GM23338 (cell line): ENCODE results near the gene RSU1. TPM values are rescaled to one million over a fixed set of nuclear protein-coding genes. Genes with fewer than 3 reads are reported as not detected.

Experiments used
- ATAC-seq: fragments of 200-7000 bp; cut with Tn5 transposase; 3 replicates; pipeline ENCODE4 v1.9.1; 2020
- DNase-seq: peaks from one replicate; pipeline ENCODE4 v3.0.0-alpha.2; 2015; ENCODE audit warnings: low spot score
- H2AFZ ChIP-seq: fragments of 200-600 bp; sonication (generic); 2 replicates; pipeline ENCODE4 v1.8.0; 2016; ENCODE audit warnings: antibody characterized with exemption, mild to moderate bottlenecking, moderate library complexity
- H3F3A ChIP-seq: fragments of 200-600 bp; sonication (generic); replicated peaks from 2 replicates; pipeline ENCODE4 v1.8.0; 2017; ENCODE audit warnings: antibody characterized with exemption, mixed run types, low read depth
- H3K27ac ChIP-seq: fragments of 200-600 bp; sonication (generic); 2 replicates; pipeline ENCODE4 v1.6.1; 2016; ENCODE audit warnings: low read depth
- H3K27me3 ChIP-seq: fragments of 200-600 bp; sonication (generic); 2 replicates; pipeline ENCODE4 v1.8.0; 2016; ENCODE audit warnings: mild to moderate bottlenecking, mixed run types, moderate library complexity; ENCODE audit not compliant: insufficient read depth
- H3K36me3 ChIP-seq: fragments of 200-600 bp; sonication (generic); 2 replicates; pipeline ENCODE4 v1.8.0; 2016; ENCODE audit warnings: mild to moderate bottlenecking; ENCODE audit not compliant: insufficient read depth
- H3K4me1 ChIP-seq: fragments of 200-600 bp; sonication (generic); 2 replicates; pipeline ENCODE4 v1.8.0; 2016; ENCODE audit warnings: mild to moderate bottlenecking, moderate library complexity; ENCODE audit not compliant: insufficient read depth
- H3K4me2 ChIP-seq: fragments of 200-600 bp; sonication (generic); 2 replicates; pipeline ENCODE4 v1.7.1; 2017; ENCODE audit warnings: mixed run types
- H3K4me3 ChIP-seq: fragments of 200-600 bp; sonication (generic); 2 replicates; pipeline ENCODE4 v1.6.1; 2016; ENCODE audit warnings: mixed run types
- H3K79me2 ChIP-seq: fragments of 200-600 bp; sonication (generic); replicated peaks from 2 replicates; pipeline ENCODE4 v1.8.0; 2017; ENCODE audit warnings: mild to moderate bottlenecking; ENCODE audit not compliant: insufficient read depth
- H3K9me2 ChIP-seq: fragments of 200-600 bp; sonication (generic); 2 replicates; pipeline ENCODE4 v1.8.0; 2017; ENCODE audit not compliant: insufficient read depth
- H4K20me1 ChIP-seq: fragments of 200-600 bp; sonication (generic); replicated peaks from 2 replicates; pipeline ENCODE4 v1.8.0; 2017; ENCODE audit warnings: mild to moderate bottlenecking; ENCODE audit not compliant: insufficient read depth
- H3K27ac Mint-ChIP-seq: 2 replicates; pipeline ENCODE4 v1.8.0; 2020; ENCODE audit warnings: inconsistent platforms, mild to moderate bottlenecking, moderate library complexity, mixed read lengths
- H3K27me3 Mint-ChIP-seq: 3 replicates; pipeline ENCODE4 v1.8.0; 2022; ENCODE audit warnings: low read depth, mild to moderate bottlenecking, moderate library complexity, mixed read lengths, inconsistent platforms; ENCODE audit not compliant: insufficient read depth, poor library complexity
- H3K36me3 Mint-ChIP-seq: 3 replicates; pipeline ENCODE4 v1.8.0; 2021; ENCODE audit warnings: low read depth, mild to moderate bottlenecking, inconsistent platforms, moderate library complexity, mixed read lengths
- H3K4me1 Mint-ChIP-seq: 3 replicates; pipeline ENCODE4 v1.8.0; 2020; ENCODE audit warnings: mild to moderate bottlenecking, inconsistent platforms, mixed read lengths
- H3K4me3 Mint-ChIP-seq: 3 replicates; pipeline ENCODE4 v1.8.0; 2021; ENCODE audit warnings: moderate library complexity, mild to moderate bottlenecking, inconsistent platforms, mixed read lengths
- H3K9me3 Mint-ChIP-seq: 3 replicates; pipeline ENCODE4 v1.8.0; 2020; ENCODE audit warnings: moderate library complexity, mild to moderate bottlenecking, inconsistent platforms, mixed read lengths
- CREB1 ChIP-seq: fragments of 250-450 bp; sonication (Bioruptor Pico); IDR thresholded peaks from 2 replicates; pipeline ENCODE4 v1.5.0; 2020; ENCODE audit warnings: low read depth, mild to moderate bottlenecking, moderate library complexity
- CTCF ChIP-seq, 2 experiments: fragments of 200-600 bp in 1 of 2; sonication (generic) in 1 of 2; conservative IDR thresholded peaks; 2 replicates each; pipeline versions ENCODE4 v1.5.1 to v1.6.1; 2016 to 2017; ENCODE audit warnings: antibody characterized with exemption in 2 of 2, low read depth in 2 of 2, mild to moderate bottlenecking in 2 of 2, moderate library complexity in 1 of 2
- ETS1 ChIP-seq: IDR thresholded peaks from 2 replicates; pipeline ENCODE4 v1.6.1; 2016; ENCODE audit warnings: antibody characterized with exemption
- EZH2 ChIP-seq: fragments of 200-600 bp; sonication (generic); IDR thresholded peaks from one replicate; pipeline ENCODE4 v1.8.0; 2017; ENCODE audit warnings: antibody characterized with exemption, mild to moderate bottlenecking, low read depth; ENCODE audit not compliant: unreplicated experiment
- JUNB ChIP-seq: IDR thresholded peaks from one replicate; pipeline ENCODE4 v1.6.1; 2016; ENCODE audit warnings: antibody characterized with exemption; ENCODE audit not compliant: unreplicated experiment
- REST ChIP-seq: IDR thresholded peaks from one replicate; pipeline ENCODE4 v1.6.1; 2018; ENCODE audit warnings: antibody characterized with exemption; ENCODE audit not compliant: unreplicated experiment
- STAT1 ChIP-seq: IDR thresholded peaks from one replicate; pipeline ENCODE4 v1.6.1; 2016; ENCODE audit warnings: antibody characterized with exemption; ENCODE audit not compliant: unreplicated experiment
- ZNF114 ChIP-seq: fragments of 250-450 bp; sonication (Bioruptor Pico); IDR thresholded peaks from 2 replicates; pipeline ENCODE4 v1.5.0; 2020; ENCODE audit warnings: mild to moderate bottlenecking, moderate library complexity
- ZNF331 ChIP-seq: fragments of 250-450 bp; sonication (Bioruptor Pico); IDR thresholded peaks from 2 replicates; pipeline ENCODE4 v1.5.0; 2020; ENCODE audit warnings: low read depth, mild to moderate bottlenecking, moderate library complexity
- polyA plus RNA-seq: library from polyadenylated mRNA; unstranded; fragments of >200 nt; fragmentation: Nextera tagmentation; extraction: Ambion mirVana; gene quantifications from 2 replicates; pipeline ENCODE4 v1.2.1, GENCODE V29; 2016
- total RNA-seq: library from RNA; depleted of rRNA; stranded (reverse); fragments of >200 nt; shearing (Covaris generic); gene quantifications from 2 replicates; pipeline ENCODE4 v1.2.3, GENCODE V29; 2014

The RSU1 gene
- total and polyA plus RNA-seq, 2 experiments from 2014 or later, result 62.7 to 96.2 TPM

- Mint-ChIP-seq H3K27ac (peak overlapping the region; percentile 56; the same call in 1 of the 2 replicates), H3K36me3 (no peaks in the 10 kb centered on the region), H3K27me3 (peaks cover 1% of the 10 kb centered on the region), H3K4me1 (peaks cover 13% of the 10 kb centered on the region), H3K9me3 (no peaks in the 10 kb centered on the region), H3K4me3 (no peak overlapping the region)
- Histone ChIP-seq H3K27ac (peak overlapping the region; percentile 17; the same call in 1 of the 2 replicates), H3K4me2 (no peak overlapping the region), H4K20me1 (no peaks in the 10 kb centered on the region), H3K4me3 (no peak overlapping the region), H3K27me3 (no peaks in the 10 kb centered on the region), H3K79me2 (no peaks in the 10 kb centered on the region), H3K4me1 (peaks cover 1% of the 10 kb centered on the region; the same call in 1 of the 2 replicates), H3F3A (no peaks in the 10 kb centered on the region), H3K9me2 (no peaks in the 10 kb centered on the region), H3K36me3 (no peaks in the 10 kb centered on the region), H2AFZ (no peak overlapping the region)
- ATAC-seq (no peak), DNase-seq (no peak)
- TF ChIP-seq REST (no peak), EZH2 (no peak), CTCF (conservative IDR thresholded peaks at IDR 0.05; ENCODE audit: low read depth in 2 of 2) (no peak), JUNB (no peak)
Observed at GRCh38 chr10:16773334-16773733, 43.9 kb downstream of the RSU1 start.

- Histone ChIP-seq H3F3A (no peaks in the 10 kb centered on the region), H3K27ac (no peak overlapping the region), H3K4me1 (no peaks in the 10 kb centered on the region), H2AFZ (no peak overlapping the region), H3K36me3 (no peaks in the 10 kb centered on the region), H4K20me1 (no peaks in the 10 kb centered on the region), H3K4me2 (no peak overlapping the region), H3K9me2 (no peaks in the 10 kb centered on the region), H3K79me2 (no peaks in the 10 kb centered on the region), H3K27me3 (no peaks in the 10 kb centered on the region), H3K4me3 (no peak overlapping the region)
- DNase-seq (no peak), ATAC-seq (no peak)
- H3K9me3 Mint-ChIP-seq, result no peaks in the 10 kb centered on the region
- H3K27ac Mint-ChIP-seq, result no peak overlapping the region
- H3K36me3 Mint-ChIP-seq, result no peaks in the 10 kb centered on the region
- H3K4me1 Mint-ChIP-seq, result peaks cover 3% of the 10 kb centered on the region; the same call in 2 of the 3 replicates
- H3K27me3 Mint-ChIP-seq, result peaks cover 1% of the 10 kb centered on the region
- H3K4me3 Mint-ChIP-seq, result no peak overlapping the region
- no peak for TF ChIP-seq EZH2
- no peak for TF ChIP-seq STAT1
- no peak for TF ChIP-seq ZNF114
- no peak for TF ChIP-seq ZNF331 (CRISPR knock-in tag)
- TF ChIP-seq CREB1 (CRISPR knock-in tag), result no peak
- no peak for TF ChIP-seq ETS1
Observed at GRCh38 chr10:16770670-16771069, 46.6 kb downstream of the RSU1 start.
